Activated CD8-positive, alpha-beta memory T cell treated with anti-CD3 and anti-CD28 coated beads for 36 hours (primary cell): ENCODE results near the gene EYA2. TPM values are rescaled to one million over a fixed set of nuclear protein-coding genes. Genes with fewer than 3 reads are reported as not detected.

Source experiments
- CTCF ChIA-PET: fragments of 350-600 bp; sonication (Branson Sonifier 250); formaldehyde crosslinking; loops from one replicate; lab custom pipeline; 2021; ENCODE audit warnings: antibody characterized with exemption; lab: Charles Lee
- POLR2A ChIA-PET: fragments of 350-600 bp; sonication (Branson Sonifier 250); formaldehyde crosslinking; loops from one replicate; lab custom pipeline; 2021; ENCODE audit warnings: antibody characterized with exemption; lab: Charles Lee
- total RNA-seq, 2 experiments: library from RNA; stranded (reverse); gene quantifications; one replicate each; pipeline ENCODE4 v1.2.3, GENCODE V29; 2021

EYA2 gene
- total RNA-seq, 2 experiments from 2014 or later = not detected

GRCh38 chr20:47118206-47118605 is 223.6 kb downstream of the EYA2 start:
- ChIA-PET POLR2A (no interaction called here), CTCF (no interaction called here)

- POLR2A ChIA-PET = no interaction called here
- CTCF ChIA-PET = no interaction called here
Observed at GRCh38 chr20:47118641-47119040, 224.0 kb downstream of the EYA2 start.

GRCh38 chr20:47120346-47120936 is 225.8 kb downstream of the EYA2 start:
- POLR2A ChIA-PET = no interaction called here
- CTCF ChIA-PET = no interaction called here

- ChIA-PET POLR2A (no interaction called here), CTCF (interaction anchor here (1.5 kb wide), 1 partner anchor 44 kb away, joined by 5 read pairs; no protein-coding TSS in a partner anchor)
Observed at GRCh38 chr20:47122560-47122959, 227.9 kb downstream of the EYA2 start.

- ChIA-PET CTCF (no interaction called here), POLR2A (no interaction called here)
Observed at GRCh38 chr20:47124181-47124717, 229.6 kb downstream of the EYA2 start.

GRCh38 chr20:47125508-47125757 is 230.8 kb downstream of the EYA2 start:
- POLR2A ChIA-PET = no interaction called here

GRCh38 chr20:47125758-47126591 is 231.3 kb downstream of the EYA2 start:
- CTCF ChIA-PET = no interaction called here
- POLR2A ChIA-PET = no interaction called here

More at GRCh38 chr20:47125508-47125757, 230.8 kb downstream of the EYA2 start:
- CTCF ChIA-PET = no interaction called here

GRCh38 chr20:47126709-47127108 is 232.1 kb downstream of the EYA2 start:
- ChIA-PET CTCF (no interaction called here), POLR2A (no interaction called here)

GRCh38 chr20:47127546-47127945 is 232.9 kb downstream of the EYA2 start:
- ChIA-PET CTCF (no interaction called here), POLR2A (no interaction called here)

- ChIA-PET CTCF (no interaction called here), POLR2A (no interaction called here)
Observed at GRCh38 chr20:47127999-47128398, 233.4 kb downstream of the EYA2 start.

GRCh38 chr20:47129306-47129705 is 234.7 kb downstream of the EYA2 start:
- CTCF ChIA-PET = no interaction called here

GRCh38 chr20:47133809-47134456 is 239.3 kb downstream of the EYA2 start:
- CTCF ChIA-PET = no interaction called here
- POLR2A ChIA-PET = no interaction called here

More at GRCh38 chr20:47129306-47129705, 234.7 kb downstream of the EYA2 start:
- POLR2A ChIA-PET = no interaction called here

- POLR2A ChIA-PET = no interaction called here
- CTCF ChIA-PET = no interaction called here
Observed at GRCh38 chr20:47136782-47137181, 242.1 kb downstream of the EYA2 start.

GRCh38 chr20:47137231-47137870 is 242.7 kb downstream of the EYA2 start:
- ChIA-PET CTCF (no interaction called here), POLR2A (no interaction called here)

GRCh38 chr20:47139934-47140535 is 245.4 kb downstream of the EYA2 start:
- POLR2A ChIA-PET = no interaction called here
- CTCF ChIA-PET = interaction anchor here (0.8 to 1.0 kb wide), 2 partner anchors 21 to 387 kb away, joined by 3 read pairs; no protein-coding TSS in a partner anchor

- POLR2A ChIA-PET = no interaction called here
- CTCF ChIA-PET = no interaction called here
Observed at GRCh38 chr20:47141350-47141921, 246.8 kb downstream of the EYA2 start.

GRCh38 chr20:47141941-47142773 is 247.5 kb downstream of the EYA2 start:
- ChIA-PET CTCF (no interaction called here), POLR2A (no interaction called here)

- POLR2A ChIA-PET = no interaction called here
- CTCF ChIA-PET = no interaction called here
Observed at GRCh38 chr20:47142774-47143170, 248.1 kb downstream of the EYA2 start.
